D721Med (cell line): ENCODE measurements around the gene TUBB6.

Experiments
- DNase-seq: peaks from one replicate; pipeline ENCODE4 v3.0.0; 2011; ENCODE audit warnings: low spot score; ENCODE audit not compliant: insufficient read length
- FAIRE-seq: peaks from 2 replicates; lab custom pipeline; 2011; peaks lifted over from hg19 to GRCh38; lab: Jason Lieb, UNC
- CTCF ChIP-seq: IDR thresholded peaks from 2 replicates; pipeline ENCODE4 v1.5.1; 2012; ENCODE audit warnings: mild to moderate bottlenecking, control low read depth; ENCODE audit not compliant: insufficient read depth; ENCODE audit errors: missing control alignments

The TUBB6 gene

GRCh38 chr18:12340945-12341660 is 33.1 kb downstream of the TUBB6 start:
- DNase-seq: no peak
- no peak for TF ChIP-seq CTCF
- no peak for FAIRE-seq

GRCh38 chr18:12342661-12343060 is 34.6 kb downstream of the TUBB6 start:
- FAIRE-seq (no peak), DNase-seq (no peak)
- TF ChIP-seq CTCF: no peak

- DNase-seq: no peak
Measured at GRCh38 chr18:12345491-12346239, 37.6 kb downstream of the TUBB6 start.

GRCh38 chr18:12346240-12346565 is 38.2 kb downstream of the TUBB6 start:
- TF ChIP-seq CTCF: no peak
- FAIRE-seq: no peak
- DNase-seq: no peak

More at GRCh38 chr18:12345491-12346239, 37.6 kb downstream of the TUBB6 start:
- no peak for FAIRE-seq
- TF ChIP-seq CTCF: no peak

- no peak for DNase-seq
- no peak for FAIRE-seq
Measured at GRCh38 chr18:12347895-12348294, 39.9 kb downstream of the TUBB6 start.

GRCh38 chr18:12352188-12352587 is 44.1 kb downstream of the TUBB6 start:
- FAIRE-seq: no peak
- TF ChIP-seq CTCF: no peak
- no peak for DNase-seq

More at GRCh38 chr18:12347895-12348294, 39.9 kb downstream of the TUBB6 start:
- TF ChIP-seq CTCF: no peak

- no peak for TF ChIP-seq CTCF
- DNase-seq (no peak), FAIRE-seq (no peak)
Measured at GRCh38 chr18:12359515-12359927, 51.5 kb downstream of the TUBB6 start.
